ENCODE results near the gene PPP1R10.
A peak's percentile ranks its signal among the peaks of the same experiment; 100 is the strongest.

Gene PPP1R10

GRCh38 chr6:30555816-30556065, 61.3 kb downstream of the PPP1R10 start:
- no peak for DNase-seq

- peak; percentile 18 for DNase-seq
Observed at GRCh38 chr6:30554962-30555815, 61.9 kb downstream of the PPP1R10 start.

GRCh38 chr6:30554404-30554803, 62.6 kb downstream of the PPP1R10 start:
- DNase-seq, result no peak
